ENCODE data around the gene ARSD.

DNA sequence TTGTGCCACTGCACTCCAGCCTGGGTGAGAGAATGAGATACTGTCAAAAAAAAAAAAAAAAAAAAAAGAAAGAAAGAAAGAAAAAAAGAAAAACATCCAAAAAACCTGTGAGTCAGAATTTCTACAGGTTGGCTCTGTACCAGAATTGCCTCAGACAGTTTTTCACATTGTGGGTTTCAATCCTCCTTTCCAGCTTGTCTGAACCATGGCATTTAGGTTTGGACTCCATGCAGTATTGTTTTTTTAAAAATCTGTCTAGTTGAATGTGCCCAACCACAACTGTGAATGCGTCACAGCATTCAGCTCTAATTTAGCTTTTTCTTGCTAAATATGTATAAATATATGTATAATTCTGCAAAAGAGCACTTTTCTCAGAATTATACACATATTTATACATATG lies 45.8 kb upstream of the ARSD start:
- TF ChIP-seq CTCF (IDR thresholded peaks at IDR 0.05) (no peak), RXRA (IDR thresholded peaks at IDR 0.05; ENCODE audit: borderline replicate concordance, low read depth) (no peak), EP300 (IDR thresholded peaks at IDR 0.05; ENCODE audit: borderline replicate concordance in 1 of 2, low read depth in 1 of 2, low read length in 1 of 2) (no peak), POLR2AphosphoS5 (IDR thresholded peaks at IDR 0.05; ENCODE audit: low read depth, low read length) (no peak), TAF1 (IDR thresholded peaks at IDR 0.05; ENCODE audit: borderline replicate concordance, low read depth, low read length) (no peak), GATA2 (CRISPR knock-in tag; IDR thresholded peaks at IDR 0.05) (no peak)

Data from SK-N-SH (cell line).